GM12873 (cell line): ENCODE results near the gene CAMK1D.

ENCODE experiments used
- CTCF ChIP-seq: IDR thresholded peaks from 2 replicates; pipeline ENCODE4 v1.5.1; 2012; ENCODE audit warnings: low read depth, mild to moderate bottlenecking, moderate library complexity, low read length, control low read depth; ENCODE audit not compliant: insufficient read depth; ENCODE audit errors: missing control alignments

Gene CAMK1D

GRCh38 chr10:12588091-12588860 lies 238.9 kb downstream of the CAMK1D start:
- TF ChIP-seq CTCF, result no peak

DNA sequence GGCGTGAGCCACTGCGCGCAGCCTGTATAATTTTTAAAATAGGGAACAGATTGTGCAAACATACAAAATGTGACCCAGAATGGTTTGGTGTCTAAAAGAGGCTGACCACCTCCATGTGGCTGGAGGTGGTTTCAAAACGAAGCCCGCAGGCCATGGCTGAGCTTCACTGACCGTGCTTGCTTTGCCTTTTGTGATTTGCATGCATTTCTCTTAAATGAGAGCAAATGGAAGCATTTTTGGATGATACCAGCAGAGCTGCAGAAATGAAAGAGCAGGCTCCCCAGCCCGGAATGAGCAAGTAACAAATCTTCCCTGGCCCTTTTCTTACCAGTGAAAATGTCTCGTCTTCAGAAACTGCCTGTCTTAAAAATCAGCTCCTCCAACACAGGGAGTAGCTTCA lies 239.9 kb downstream of the CAMK1D start:
- no peak for TF ChIP-seq CTCF

GRCh38 chr10:12589791-12590190 lies 240.4 kb downstream of the CAMK1D start:
- TF ChIP-seq CTCF, result no peak

DNA sequence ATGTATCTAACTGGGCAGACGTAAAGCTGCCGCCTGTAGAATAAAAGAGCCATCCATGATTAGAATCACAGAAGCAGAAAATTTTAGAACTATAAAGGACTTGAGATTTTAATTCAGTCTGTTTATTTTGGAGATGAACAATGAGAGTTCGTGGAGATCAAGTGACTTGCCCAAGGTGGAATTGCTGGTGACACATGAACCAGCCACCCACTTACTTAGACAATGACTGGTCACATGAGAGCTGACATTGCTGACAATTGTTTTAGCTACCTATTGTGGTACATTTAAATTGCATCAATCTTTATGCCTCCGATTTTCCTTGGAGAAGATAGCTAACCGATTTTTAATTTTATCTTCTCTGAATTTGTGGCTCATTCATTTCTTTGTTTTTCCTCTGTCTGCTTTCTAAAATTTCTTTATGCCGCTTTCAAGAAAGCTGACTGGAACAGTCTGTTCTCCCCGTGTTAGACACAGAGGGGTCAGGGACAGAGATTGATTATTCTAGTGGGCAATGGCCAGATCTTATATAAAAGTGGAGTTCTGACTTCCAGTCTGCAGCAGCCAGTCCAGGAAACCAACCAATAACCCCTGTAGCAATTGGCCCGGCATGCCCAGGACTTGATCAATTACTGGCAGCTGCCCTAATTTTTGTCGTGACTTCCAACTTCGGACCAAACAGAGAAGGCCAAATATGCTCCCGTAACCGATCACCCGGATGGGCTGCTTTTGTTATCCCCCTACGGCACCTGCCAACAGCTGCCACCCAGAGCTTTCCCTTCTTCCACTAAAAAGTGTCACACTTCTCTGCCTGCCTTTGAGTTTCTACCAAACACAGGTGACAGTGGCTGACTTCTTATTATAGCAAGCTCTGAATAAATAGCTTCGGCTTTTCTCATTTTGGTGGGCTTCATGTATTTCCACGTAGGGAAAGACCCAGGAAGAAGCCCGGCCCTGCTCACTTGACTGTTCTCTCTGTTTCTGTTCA lies 241.6 kb downstream of the CAMK1D start:
- no peak for TF ChIP-seq CTCF

DNA sequence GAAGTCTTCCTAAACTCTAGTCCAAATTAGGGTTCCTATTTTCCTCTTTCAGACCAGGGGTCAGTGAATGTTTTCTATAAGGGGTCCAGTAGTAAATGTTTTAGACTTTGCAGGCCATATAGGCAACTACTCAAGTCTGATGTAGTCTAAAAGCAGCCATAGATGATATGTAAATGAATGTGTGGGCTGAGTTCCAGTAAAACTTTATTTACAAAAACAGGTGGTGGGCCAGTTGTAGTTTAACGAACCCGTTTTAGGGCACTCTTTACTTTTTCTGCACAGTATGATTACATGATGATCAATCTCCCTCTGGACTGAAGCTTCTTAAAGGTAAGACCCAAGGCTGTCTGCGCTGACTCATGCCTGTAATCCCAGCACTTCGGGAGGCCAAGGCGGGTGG lies 243.6 kb downstream of the CAMK1D start:
- no peak for TF ChIP-seq CTCF

DNA sequence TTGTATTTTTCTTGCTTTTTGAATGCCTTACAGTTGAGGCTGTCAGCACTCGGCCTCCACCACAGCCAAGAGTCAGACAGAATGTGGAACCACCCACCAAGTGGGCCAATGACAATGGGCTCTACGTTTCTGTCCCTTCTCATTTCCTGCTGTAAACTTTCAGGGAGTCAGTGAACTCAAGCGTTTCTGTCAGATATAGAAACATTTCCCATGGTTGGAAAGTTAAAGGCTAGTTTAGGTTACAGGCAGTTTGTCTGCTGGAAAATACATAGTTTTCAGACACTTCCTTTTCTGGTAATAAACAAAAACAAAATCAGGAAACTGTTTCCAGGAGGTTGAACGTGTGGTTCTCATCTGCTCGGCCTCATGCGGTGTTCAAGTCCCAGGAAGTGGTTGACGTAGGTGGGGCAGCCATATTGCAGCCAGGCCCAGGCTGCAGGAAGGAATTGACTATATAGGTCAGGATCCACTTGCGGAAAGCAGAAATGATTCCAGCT lies 245.1 kb downstream of the CAMK1D start:
- no peak for TF ChIP-seq CTCF
